Transverse colon (tissue), 4 donors: ENCODE data around the gene SLC30A9. TPM values are rescaled to one million over a fixed set of nuclear protein-coding genes. Genes with fewer than 3 reads are reported as not detected.

ENCODE experiments used
- DNase-seq: peaks from one replicate; pipeline ENCODE4 v3.0.0-alpha.2; 2019
- H3K27ac ChIP-seq, 4 donors: fragments of 200-600 bp; sonication (generic); 2 replicates each; pipeline ENCODE4 v1.5.1; 2016 to 2018; ENCODE audit warnings: inconsistent platforms in 4 of 4
- H3K27me3 ChIP-seq: fragments of 200-600 bp; sonication (generic); 2 replicates; pipeline ENCODE4 v1.5.1; 2017; ENCODE audit warnings: inconsistent platforms
- H3K36me3 ChIP-seq, 4 donors: fragments of 200-600 bp; sonication (generic); 2 replicates each; pipeline ENCODE4 v1.5.1; 2017 to 2019; ENCODE audit warnings: inconsistent platforms in 4 of 4
- H3K4me1 ChIP-seq, 4 donors: fragments of 200-600 bp; sonication (generic); 2 replicates each; pipeline ENCODE4 v1.5.1; 2017 to 2020; ENCODE audit warnings: inconsistent platforms in 4 of 4
- H3K4me3 ChIP-seq, 4 donors: fragments of 200-600 bp; sonication (generic); 1 replicate in 1 of 4; 2 replicates in 3 of 4; pipeline versions ENCODE4 v1.5.1 to v1.6.1; 2017 to 2019; ENCODE audit warnings: inconsistent platforms in 4 of 4
- H3K9me3 ChIP-seq, 2 donors: fragments of 200-600 bp; sonication (generic); 2 replicates each; pipeline ENCODE4 v1.5.1; 2017 to 2019; ENCODE audit warnings: inconsistent platforms in 2 of 2
- CTCF ChIP-seq, 5 experiments: fragments of 200-600 bp in 3 of 5; fragments of 450-650 bp in 2 of 5; sonication (generic) in 3 of 5; IDR thresholded peaks; 1 replicate in 2 of 5; 2 replicates in 3 of 5; pipeline ENCODE4 v1.5.1; 2016 to 2017; ENCODE audit warnings: antibody characterized with exemption in 5 of 5, inconsistent platforms in 3 of 5, mild to moderate bottlenecking in 2 of 5, moderate library complexity in 1 of 5
- EP300 ChIP-seq: sonication (generic); formaldehyde crosslinking; IDR thresholded peaks from one replicate; pipeline ENCODE4 v1.6.1; 2017; ENCODE audit warnings: antibody characterized with exemption, low read depth
- POLR2A ChIP-seq: fragments of 450-650 bp; IDR thresholded peaks from one replicate; pipeline ENCODE4 v1.6.1; 2016; ENCODE audit warnings: antibody characterized with exemption, mild to moderate bottlenecking, moderate library complexity
- POLR2AphosphoS5 ChIP-seq, 3 donors: sonication (generic); formaldehyde crosslinking; IDR thresholded peaks; one replicate each; pipeline ENCODE4 v1.6.1; 2016; ENCODE audit warnings: antibody characterized with exemption in 3 of 3
- WGBS, 2 donors: methylation state at CpG; one replicate each; pipeline ENCODE4 v1.1.5; 2018; ENCODE audit warnings: low coverage in 1 of 2; 5-methylcytosine and 5-hydroxymethylcytosine counted together
- in situ Hi-C, 4 donors: fragments of 200-750 bp; cut with MboI; loops; one replicate each; pipeline versions ENCODE4 v1.15.0 to v1.15.1; 2017; ENCODE audit warnings: low sequenced_read_pairs in 3 of 4, low pct_ligation_motif_present in 1 of 4, low pct_unique_long_range_greater_than_20kb in 1 of 4
- intact Hi-C: fragments of 100-400 bp; cut with DNase I; formaldehyde crosslinking; loops from one replicate; pipeline ENCODE4 v1.15.1; 2023; ENCODE audit warnings: low total_unique reads
- total RNA-seq, 4 donors: library from RNA; depleted of rRNA; stranded (reverse); fragments of >200 nt; gene quantifications; one replicate each; pipeline ENCODE4 v1.1.0, GENCODE V29; 2016

Gene SLC30A9
- total RNA-seq, 4 donors from 2014 or later, result 42.6 to 59.8 (median 47.9) TPM

GRCh38 chr4:42083816-42084215 lies 93.5 kb downstream of the SLC30A9 start:
- H3K36me3 ChIP-seq, result peaks cover 0 to 15% (median 2%) of the 10 kb centered on the region in 4 donors
- DNase-seq, result no peak
- TF ChIP-seq POLR2AphosphoS5 (IDR thresholded peaks at IDR 0.05) (no peak), EP300 (no peak), POLR2A (no peak), CTCF (IDR thresholded peaks at IDR 0.05) (no peak)
- no peaks in the 10 kb centered on the region for H3K27me3 ChIP-seq
- no peaks in the 10 kb centered on the region for H3K4me1 ChIP-seq
- intact Hi-C loops, result no loop called here
- 98 to 100% methylated on average over 1 of the region's 1 CpG for WGBS, 2 donors
- no peaks in the 10 kb centered on the region for H3K9me3 ChIP-seq
- in situ Hi-C loops, result no loop called here
- no peak overlapping the region for H3K4me3 ChIP-seq
- H3K27ac ChIP-seq, result no peak overlapping the region

- no peak for DNase-seq
- TF ChIP-seq POLR2A, result no peak
- TF ChIP-seq CTCF (IDR thresholded peaks at IDR 0.05), result no peak
- Histone ChIP-seq H3K9me3 (no peaks in the 10 kb centered on the region), H3K4me3 (no peak overlapping the region), H3K36me3 (peaks cover 0 to 6% (median 0%) of the 10 kb centered on the region in 4 donors), H3K27ac (no peak overlapping the region), H3K27me3 (no peaks in the 10 kb centered on the region), H3K4me1 (no peaks in the 10 kb centered on the region)
- in situ Hi-C loops, result no loop called here
- 95% methylated on average over 6 of the region's 6 CpGs; no CpG with 5 or more reads in 1 of the 2 donors for WGBS, 2 donors
- intact Hi-C loops, result no loop called here
Observed at GRCh38 chr4:42088386-42088785, 98.1 kb downstream of the SLC30A9 start.

GRCh38 chr4:42101446-42101975 lies 111.2 kb downstream of the SLC30A9 start:
- in situ Hi-C loops (no loop called here), intact Hi-C loops (no loop called here)
- no peaks in the 10 kb centered on the region for H3K4me1 ChIP-seq
- H3K36me3 ChIP-seq, result no peaks in the 10 kb centered on the region
- DNase-seq, result no peak
- H3K27me3 ChIP-seq, result no peaks in the 10 kb centered on the region
- no peak for TF ChIP-seq CTCF (IDR thresholded peaks at IDR 0.05)
- TF ChIP-seq POLR2AphosphoS5 (IDR thresholded peaks at IDR 0.05), result no peak
- no peak for TF ChIP-seq EP300
- no peak for TF ChIP-seq POLR2A
- H3K9me3 ChIP-seq, result no peaks in the 10 kb centered on the region
- 91 to 92% methylated on average over 6 to 8 of the region's 8 CpGs for WGBS, 2 donors
- no peak overlapping the region for H3K4me3 ChIP-seq
- no peak overlapping the region for H3K27ac ChIP-seq

GRCh38 chr4:42104521-42104920 lies 114.2 kb downstream of the SLC30A9 start:
- H3K27ac ChIP-seq, result no peak overlapping the region
- 17 to 45% methylated on average over 2 of the region's 2 CpGs for WGBS, 2 donors
- DNase-seq, result no peak
- no peaks in the 10 kb centered on the region for H3K9me3 ChIP-seq
- no peak overlapping the region for H3K4me3 ChIP-seq
- TF ChIP-seq EP300, result no peak
- TF ChIP-seq CTCF (IDR thresholded peaks at IDR 0.05), result no peak
- TF ChIP-seq POLR2A, result no peak
- no peak for TF ChIP-seq POLR2AphosphoS5 (IDR thresholded peaks at IDR 0.05)
- in situ Hi-C loops (no loop called here), intact Hi-C loops (no loop called here)
- no peaks in the 10 kb centered on the region for H3K27me3 ChIP-seq
- H3K36me3 ChIP-seq, result no peaks in the 10 kb centered on the region
- no peaks in the 10 kb centered on the region for H3K4me1 ChIP-seq
